ENCODE data around the gene RGS7. TPM values are rescaled to one million over a fixed set of nuclear protein-coding genes. Genes with fewer than 3 reads are reported as not detected.
A peak's percentile ranks its signal among the peaks of the same experiment; 100 is the strongest.

RGS7 gene
- total and polyA plus RNA-seq, 2 of the 8 experiments (the other 6 are each of a cell fraction or from before 2014, with no cell fraction given): 1.6 to 3.0 TPM

DNA sequence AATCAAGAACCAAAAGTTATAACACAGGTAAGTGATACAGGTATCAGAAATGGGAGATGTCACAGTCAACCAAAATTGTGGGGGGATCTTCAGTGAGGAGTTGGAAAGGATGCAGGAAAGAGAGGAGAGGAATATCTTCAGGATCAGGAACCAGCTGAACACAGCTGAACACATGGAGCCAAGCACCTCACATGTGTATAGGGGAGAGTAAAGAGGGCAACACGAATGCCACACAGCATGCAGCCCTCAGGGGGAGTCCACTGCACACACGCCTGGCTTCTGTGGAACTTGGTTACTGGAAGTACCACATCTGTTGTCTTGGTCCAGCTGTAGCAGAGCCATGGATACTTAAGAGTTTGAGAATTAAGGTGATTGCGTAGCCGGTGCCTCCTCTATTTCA lies 218.8 kb downstream of the RGS7 start:
- POLR2A ChIA-PET (ENCODE audit: partially characterized antibody): no interaction called here
- H3K4me3 ChIP-seq (ENCODE audit: extremely low read depth in 1 of 4, insufficient read depth in 2 of 4, low read depth in 3 of 4, low read length in 4 of 4): no peak overlapping the region
- no peak overlapping the region for H3K14ac ChIP-seq (ENCODE audit: insufficient read length)
- peak overlapping the region; percentile 97; the same call in 1 of the 2 replicates for H2BK15ac ChIP-seq (ENCODE audit: low read length)
- H3K18ac ChIP-seq (ENCODE audit: extremely low read depth, low read length): no peak overlapping the region
- CTCF ChIA-PET (ENCODE audit: partially characterized antibody): no interaction called here
- H3K79me1 ChIP-seq (ENCODE audit: low read depth, low read length): no peaks in the 10 kb centered on the region
- no peaks in the 10 kb centered on the region for H3K4me1 ChIP-seq (replicated peaks in 1 of 4; ENCODE audit: control insufficient read depth in 3 of 4, insufficient read depth in 4 of 4, low read length in 3 of 4)
- 0 out of 2 replicates have a peak, but pooled peaks cover 2% of the 10 kb centered on the region for H3K23me2 ChIP-seq (ENCODE audit: low read depth, low read length)
- H4K5ac ChIP-seq (ENCODE audit: insufficient read length, low read depth, low read length): no peak overlapping the region
- no peak for TF ChIP-seq POLR2A (IDR thresholded peaks at IDR 0.05; ENCODE audit: control extremely low read depth in 1 of 2, low read depth in 2 of 2, low read length in 2 of 2)
- H3K23ac ChIP-seq (ENCODE audit: insufficient read length): no peak overlapping the region
- H2AK5ac ChIP-seq (ENCODE audit: low read depth, low read length): no peak overlapping the region
- H2AFZ ChIP-seq (ENCODE audit: low read length): no peak overlapping the region
- H3K9me3 ChIP-seq (ENCODE audit: insufficient read depth in 2 of 2, low read depth in 1 of 2, low read length in 1 of 2): peaks cover 4 to 14% of the 10 kb centered on the region in 2 experiments
- no peak overlapping the region for H3K56ac ChIP-seq (replicated peaks; ENCODE audit: insufficient read length, low read depth, low read length)
- H2BK5ac ChIP-seq (ENCODE audit: low read depth, low read length): no peak overlapping the region
- peak overlapping the region; percentile 78 for H4K91ac ChIP-seq (replicated peaks; ENCODE audit: insufficient read length, low read length)
- no peak overlapping the region for H3K4me2 ChIP-seq (ENCODE audit: insufficient read depth in 1 of 2, low read depth in 2 of 2, low read length in 2 of 2)
- no peaks in the 10 kb centered on the region for H4K20me1 ChIP-seq (replicated peaks in 1 of 2; ENCODE audit: control insufficient read depth in 1 of 2, insufficient read depth in 2 of 2, low read length in 2 of 2)
- DNase-seq (ENCODE audit: low read depth in 1 of 2, low spot score in 2 of 2) (no peak), FAIRE-seq (no peak)
- no peaks in the 10 kb centered on the region for H3K27me3 ChIP-seq (replicated peaks in 1 of 4; ENCODE audit: control insufficient read depth in 3 of 4, extremely low read depth in 1 of 4, insufficient read depth in 3 of 4, low read length in 3 of 4)
- H3K4ac ChIP-seq (replicated peaks; ENCODE audit: insufficient read length, low read depth, low read length): peak overlapping the region; percentile 94
- no peak overlapping the region for H4K8ac ChIP-seq (ENCODE audit: extremely low read depth, insufficient read depth, low read length)
- H2BK120ac ChIP-seq (replicated peaks; ENCODE audit: low read depth, low read length): no peak overlapping the region
- H3K27ac ChIP-seq (ENCODE audit: low read depth, low read length): no peak overlapping the region
- H3K79me2 ChIP-seq (ENCODE audit: control insufficient read depth in 1 of 2, insufficient read depth in 2 of 2, low read length in 2 of 2): no peaks in the 10 kb centered on the region
- H2BK20ac ChIP-seq (ENCODE audit: low read length): no peak overlapping the region
- H2BK12ac ChIP-seq (ENCODE audit: low read depth, low read length): no peak overlapping the region
- WGBS, 2 experiments (ENCODE audit: extremely low coverage in 1 of 2, insufficient coverage in 1 of 2, insufficient read length in 1 of 2, insufficient replicate concordance in 2 of 2, low coverage in 1 of 2, low lambda C conversion rate in 2 of 2, missing lambda C conversion rate in 1 of 2): 86% methylated on average over 4 of the region's 4 CpGs; no CpG with 5 or more reads in 1 of the 2 experiments
- H3K9ac ChIP-seq (replicated peaks in 1 of 4; ENCODE audit: extremely low read depth in 1 of 4, low read depth in 3 of 4, low read length in 3 of 4): no peak overlapping the region; a peak in 1 of 7 replicates
- no peaks in the 10 kb centered on the region; a peak in 2 of 8 replicates for H3K36me3 ChIP-seq (ENCODE audit: control insufficient read depth in 2 of 4, insufficient read depth in 4 of 4, low read length in 3 of 4)
